ENCODE results near the gene UCMA.

DNA sequence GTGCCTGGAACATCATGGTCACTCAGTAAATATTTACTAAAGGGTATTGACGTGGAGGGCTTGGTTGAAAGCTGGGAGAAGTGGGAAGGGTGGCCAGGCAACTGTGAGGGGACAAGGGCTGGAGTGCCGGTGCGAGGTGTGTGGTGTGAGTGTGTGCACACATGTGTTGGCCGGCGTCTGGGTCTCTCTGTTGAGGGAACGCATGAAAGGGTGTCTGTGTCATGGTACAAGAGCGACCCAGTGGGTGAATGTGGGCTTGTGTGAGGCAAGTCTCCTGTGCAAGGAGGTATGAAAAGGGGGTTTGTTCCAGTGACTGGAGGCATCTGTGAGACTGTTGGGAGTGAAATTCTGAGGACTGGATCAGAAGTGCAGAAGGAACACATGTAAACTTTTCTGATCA lies 29.4 kb upstream of the UCMA start:
- TF ChIP-seq, protein P1, sequence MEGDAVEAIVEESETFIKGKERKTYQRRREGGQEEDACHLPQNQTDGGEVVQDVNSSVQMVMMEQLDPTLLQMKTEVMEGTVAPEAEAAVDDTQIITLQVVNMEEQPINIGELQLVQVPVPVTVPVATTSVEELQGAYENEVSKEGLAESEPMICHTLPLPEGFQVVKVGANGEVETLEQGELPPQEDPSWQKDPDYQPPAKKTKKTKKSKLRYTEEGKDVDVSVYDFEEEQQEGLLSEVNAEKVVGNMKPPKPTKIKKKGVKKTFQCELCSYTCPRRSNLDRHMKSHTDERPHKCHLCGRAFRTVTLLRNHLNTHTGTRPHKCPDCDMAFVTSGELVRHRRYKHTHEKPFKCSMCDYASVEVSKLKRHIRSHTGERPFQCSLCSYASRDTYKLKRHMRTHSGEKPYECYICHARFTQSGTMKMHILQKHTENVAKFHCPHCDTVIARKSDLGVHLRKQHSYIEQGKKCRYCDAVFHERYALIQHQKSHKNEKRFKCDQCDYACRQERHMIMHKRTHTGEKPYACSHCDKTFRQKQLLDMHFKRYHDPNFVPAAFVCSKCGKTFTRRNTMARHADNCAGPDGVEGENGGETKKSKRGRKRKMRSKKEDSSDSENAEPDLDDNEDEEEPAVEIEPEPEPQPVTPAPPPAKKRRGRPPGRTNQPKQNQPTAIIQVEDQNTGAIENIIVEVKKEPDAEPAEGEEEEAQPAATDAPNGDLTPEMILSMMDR (IDR thresholded peaks at IDR 0.05) = no peak
- TF ChIP-seq POLR2A (IDR thresholded peaks at IDR 0.05) (no peak), EP300 (IDR thresholded peaks at IDR 0.05) (no peak)

Measured in tibial nerve (tissue), 4 donors.